WTC11 (cell line): Measurements from ENCODE around the gene ABL1. TPM values are rescaled to one million over a fixed set of nuclear protein-coding genes. Genes with fewer than 3 reads are reported as not detected.

Source experiments
- ATAC-seq: fragments of 200-7000 bp; cut with Tn5 transposase; 2 replicates; pipeline ENCODE4 v1.10.0; 2021; ENCODE audit warnings: mild to moderate bottlenecking, moderate library complexity
- CTCF ChIA-PET: fragments of 300-600 bp; sonication (Branson Sonifier 250); formaldehyde crosslinking; loops from one replicate; lab custom pipeline; 2021; ENCODE audit warnings: antibody characterized with exemption; lab: Charles Lee
- POLR2A ChIA-PET: fragments of 350-600 bp; sonication (Branson Sonifier 250); formaldehyde crosslinking; loops from one replicate; lab custom pipeline; 2021; ENCODE audit warnings: antibody characterized with exemption; lab: Charles Lee
- DNase-seq: peaks from one replicate; pipeline ENCODE4 v3.0.0; 2021; ENCODE audit warnings: low spot score
- H3K27ac Mint-ChIP-seq: 2 replicates; pipeline ENCODE4 v1.8.0; 2021; ENCODE audit warnings: mixed read lengths
- H3K27me3 Mint-ChIP-seq: 2 replicates; pipeline ENCODE4 v1.8.0; 2021; ENCODE audit warnings: low read depth, mild to moderate bottlenecking, moderate library complexity, mixed read lengths
- H3K36me3 Mint-ChIP-seq: 2 replicates; pipeline ENCODE4 v1.8.0; 2021; ENCODE audit warnings: mixed read lengths
- H3K4me1 Mint-ChIP-seq: 2 replicates; pipeline ENCODE4 v1.8.0; 2022; ENCODE audit warnings: mixed read lengths
- H3K4me3 Mint-ChIP-seq: 2 replicates; pipeline ENCODE4 v1.8.0; 2021; ENCODE audit warnings: mild to moderate bottlenecking, moderate library complexity, mixed read lengths
- H3K9me3 Mint-ChIP-seq: 2 replicates; pipeline ENCODE4 v1.8.0; 2021; ENCODE audit warnings: mixed read lengths
- AFF4 ChIP-seq: sonication (generic); formaldehyde crosslinking; IDR thresholded peaks from 2 replicates; pipeline ENCODE4 v1.8.1; 2023; ENCODE audit warnings: mild to moderate bottlenecking, missing genetic modification reagents, borderline replicate concordance
- ARID4B ChIP-seq: sonication (generic); formaldehyde crosslinking; IDR thresholded peaks from 2 replicates; pipeline ENCODE4 v1.8.0; 2023; ENCODE audit warnings: missing genetic modification reagents, mild to moderate bottlenecking, borderline replicate concordance
- ATF1 ChIP-seq: sonication (generic); formaldehyde crosslinking; IDR thresholded peaks from 2 replicates; pipeline ENCODE4 v1.8.1; 2023; ENCODE audit warnings: mild to moderate bottlenecking, moderate library complexity, missing genetic modification reagents
- ATF2 ChIP-seq: sonication (generic); formaldehyde crosslinking; IDR thresholded peaks from 2 replicates; pipeline ENCODE4 v1.8.1; 2022; ENCODE audit warnings: low read depth, missing genetic modification reagents, borderline replicate concordance
- ESRRA ChIP-seq: sonication (generic); formaldehyde crosslinking; IDR thresholded peaks from 2 replicates; pipeline ENCODE4 v1.8.1; 2022; ENCODE audit warnings: mild to moderate bottlenecking, missing genetic modification reagents, borderline replicate concordance
- HMGXB4 ChIP-seq: sonication (generic); formaldehyde crosslinking; IDR thresholded peaks from 2 replicates; pipeline ENCODE4 v1.8.1; 2023; ENCODE audit warnings: mild to moderate bottlenecking, moderate library complexity, missing genetic modification reagents
- IRF2 ChIP-seq: sonication (generic); formaldehyde crosslinking; IDR thresholded peaks from 2 replicates; pipeline ENCODE4 v1.8.0; 2022; ENCODE audit warnings: low read depth, missing genetic modification reagents, borderline replicate concordance
- JAZF1 ChIP-seq: fragments of 250-450 bp; sonication (Bioruptor Pico); IDR thresholded peaks from 2 replicates; pipeline ENCODE4 v1.9.0; 2021; ENCODE audit warnings: moderate library complexity, mild to moderate bottlenecking, inconsistent platforms
- JUN ChIP-seq: sonication (generic); formaldehyde crosslinking; IDR thresholded peaks from 2 replicates; pipeline ENCODE4 v1.8.0; 2023; ENCODE audit warnings: mild to moderate bottlenecking, missing genetic modification reagents
- MXD4 ChIP-seq: fragments of 250-450 bp; sonication (Bioruptor Pico); IDR thresholded peaks from 2 replicates; pipeline ENCODE4 v1.8.0; 2021; ENCODE audit warnings: mild to moderate bottlenecking, moderate library complexity, borderline replicate concordance
- NFE2L1 ChIP-seq: sonication (generic); formaldehyde crosslinking; IDR thresholded peaks from 2 replicates; pipeline ENCODE4 v1.8.1; 2023; ENCODE audit warnings: missing genetic modification reagents
- PREB ChIP-seq: sonication (generic); formaldehyde crosslinking; IDR thresholded peaks from 2 replicates; pipeline ENCODE4 v1.8.1; 2022; ENCODE audit warnings: mild to moderate bottlenecking, missing genetic modification reagents, moderate library complexity, borderline replicate concordance
- RORB ChIP-seq: fragments of 250-450 bp; sonication (Bioruptor Pico); IDR thresholded peaks from 2 replicates; pipeline ENCODE4 v1.9.0; 2021; ENCODE audit warnings: mild to moderate bottlenecking
- SP1 ChIP-seq: sonication (generic); formaldehyde crosslinking; conservative IDR thresholded peaks from 2 replicates; pipeline ENCODE4 v1.8.1; 2022; ENCODE audit warnings: missing genetic modification reagents
- ZNF317 ChIP-seq: sonication (generic); formaldehyde crosslinking; IDR thresholded peaks from 2 replicates; pipeline ENCODE4 v1.8.1; 2023; ENCODE audit warnings: low read depth, mild to moderate bottlenecking, moderate library complexity, missing genetic modification reagents, borderline replicate concordance
- ZNF425 ChIP-seq: fragments of 250-450 bp; sonication (Bioruptor Pico); conservative IDR thresholded peaks from 2 replicates; pipeline ENCODE4 v1.9.0; 2021; ENCODE audit warnings: mild to moderate bottlenecking
- ZNF512 ChIP-seq: sonication (generic); formaldehyde crosslinking; IDR thresholded peaks from 2 replicates; pipeline ENCODE4 v1.8.1; 2022; ENCODE audit warnings: missing genetic modification reagents, borderline replicate concordance
- ZSCAN18 ChIP-seq: fragments of 250-450 bp; sonication (Bioruptor Pico); IDR thresholded peaks from 2 replicates; pipeline ENCODE4 v2.1.2; 2022; ENCODE audit warnings: mild to moderate bottlenecking, moderate library complexity
- total RNA-seq: library from RNA; stranded (reverse); gene quantifications from 3 replicates; pipeline ENCODE4 v1.2.3, GENCODE V29; 2021

ABL1 gene
- total RNA-seq, 1 experiment from 2014 or later = 104 TPM

GRCh38 chr9:130872912-130873503, 38.0 kb downstream of the ABL1 start:
- no peak for TF ChIP-seq ZSCAN18 (CRISPR knock-in tag)
- no peak for TF ChIP-seq ZNF425 (CRISPR knock-in tag)
- TF ChIP-seq ESRRA = no peak
- TF ChIP-seq HMGXB4 (CRISPR knock-in tag) = no peak
- TF ChIP-seq MXD4 (CRISPR knock-in tag) = no peak
- TF ChIP-seq PREB (CRISPR knock-in tag) = no peak
- TF ChIP-seq ARID4B (CRISPR knock-in tag) = no peak
- TF ChIP-seq IRF2 (CRISPR knock-in tag) = no peak
- no peak for TF ChIP-seq ZNF512 (CRISPR knock-in tag)
- no peak for TF ChIP-seq NFE2L1 (CRISPR knock-in tag)
- no peak for TF ChIP-seq JAZF1 (CRISPR knock-in tag)
- TF ChIP-seq SP1 (CRISPR knock-in tag) = no peak
- TF ChIP-seq ATF1 (CRISPR knock-in tag) = no peak
- no peak for TF ChIP-seq ZNF317 (CRISPR knock-in tag)
- no peak for TF ChIP-seq RORB (CRISPR knock-in tag)
- no peak for TF ChIP-seq AFF4 (CRISPR knock-in tag)
- no peak for TF ChIP-seq JUN (CRISPR knock-in tag)
- no peak for TF ChIP-seq ATF2 (CRISPR knock-in tag)
- ATAC-seq = no peak
- Mint-ChIP-seq H3K4me3 (no peak overlapping the region), H3K27ac (no peak overlapping the region), H3K9me3 (no peaks in the 10 kb centered on the region), H3K36me3 (peaks cover 58% of the 10 kb centered on the region), H3K27me3 (no peaks in the 10 kb centered on the region), H3K4me1 (no peaks in the 10 kb centered on the region)
- CTCF ChIA-PET = no interaction called here
- DNase-seq = no peak
- POLR2A ChIA-PET = no interaction called here
